Esophagus muscularis mucosa (tissue), 4 donors: ENCODE measurements around the gene ADCYAP1R1. TPM values are rescaled to one million over a fixed set of nuclear protein-coding genes. Genes with fewer than 3 reads are reported as not detected.
"Not testable (repeated sequence)": the region's sequence is repeated elsewhere in the genome, so short reads cannot be mapped to it uniquely, and the experiment has no call there.

Experiments
- DNase-seq: peaks from one replicate; pipeline ENCODE4 v3.0.0-alpha.2; 2017; ENCODE audit errors: extremely low spot score
- H3K27ac ChIP-seq, 4 donors: fragments of 200-600 bp; sonication (generic); replicated peaks in 1 of 4; 1 replicate in 3 of 4; 2 replicates in 1 of 4; pipeline ENCODE4 v1.5.1; 2016 to 2019; ENCODE audit warnings: mild to moderate bottlenecking in 1 of 4
- H3K27me3 ChIP-seq, 4 donors: fragments of 200-600 bp; sonication (generic); one replicate each; pipeline versions ENCODE4 v1.5.1 to v1.6.0; 2016 to 2019
- H3K36me3 ChIP-seq, 4 donors: fragments of 200-600 bp; sonication (generic); one replicate each; pipeline ENCODE4 v1.5.1; 2016 to 2019
- H3K4me1 ChIP-seq, 4 donors: fragments of 200-600 bp; sonication (generic); one replicate each; pipeline ENCODE4 v1.5.1; 2016 to 2019
- H3K4me3 ChIP-seq, 4 donors: fragments of 200-600 bp; sonication (generic); 1 replicate in 2 of 4; 2 replicates in 2 of 4; pipeline ENCODE4 v1.5.1; 2016 to 2019; ENCODE audit warnings: mild to moderate bottlenecking in 4 of 4, moderate library complexity in 1 of 4
- H3K9me3 ChIP-seq, 4 donors: fragments of 200-600 bp; sonication (generic); 1 replicate in 3 of 4; 2 replicates in 1 of 4; pipeline ENCODE4 v1.5.1; 2016 to 2019
- CTCF ChIP-seq, 3 experiments: fragments of 200-600 bp in 2 of 3; fragments of 450-650 bp in 1 of 3; sonication (generic) in 2 of 3; IDR thresholded peaks; one replicate each; pipeline ENCODE4 v1.5.1; 2017 to 2019; ENCODE audit warnings: antibody characterized with exemption in 3 of 3, mild to moderate bottlenecking in 2 of 3, moderate library complexity in 1 of 3
- EP300 ChIP-seq: sonication (generic); formaldehyde crosslinking; IDR thresholded peaks from one replicate; pipeline ENCODE4 v1.6.1; 2017; ENCODE audit warnings: antibody characterized with exemption
- POLR2A ChIP-seq: fragments of 450-650 bp; IDR thresholded peaks from one replicate; pipeline ENCODE4 v1.6.1; 2017; ENCODE audit warnings: antibody characterized with exemption, moderate library complexity, mild to moderate bottlenecking, low read depth
- POLR2AphosphoS5 ChIP-seq, 2 donors: sonication (generic); formaldehyde crosslinking; IDR thresholded peaks; one replicate each; pipeline ENCODE4 v1.6.1; 2017; ENCODE audit warnings: antibody characterized with exemption in 2 of 2
- WGBS: methylation state at CpG from one replicate; pipeline ENCODE4 v1.1.5; 2018; 5-methylcytosine and 5-hydroxymethylcytosine counted together
- intact Hi-C: fragments of 100-400 bp; cut with DNase I; formaldehyde crosslinking; loops from one replicate; pipeline ENCODE4 v1.15.1; 2023
- small RNA-seq, 3 donors: library from RNA; depleted of rRNA; stranded (forward); fragments of <200 nt; gene quantifications; one replicate each; pipeline ENCODE3, GENCODE V24; 2016
- total RNA-seq, 4 donors: library from RNA; depleted of rRNA; stranded (reverse); fragments of >200 nt; gene quantifications; one replicate each; pipeline versions ENCODE4 v1.1.0 to v1.2.1, GENCODE V29; 2016

ADCYAP1R1 gene
- total RNA-seq, 4 donors from 2014 or later = 10.2 to 35.3 (median 25.7) TPM

GRCh38 chr7:31146538-31146937 lies 94.4 kb downstream of the ADCYAP1R1 start:
- intact Hi-C loops = no loop called here
- no peaks in the 10 kb centered on the region for H3K36me3 ChIP-seq
- WGBS = 94% methylated on average over 4 of the region's 4 CpGs
- no peak for TF ChIP-seq EP300
- TF ChIP-seq CTCF (IDR thresholded peaks at IDR 0.05) = no peak
- no peak for TF ChIP-seq POLR2AphosphoS5 (IDR thresholded peaks at IDR 0.05)
- no peak for TF ChIP-seq POLR2A
- H3K27ac ChIP-seq = no peak overlapping the region
- no peaks in the 10 kb centered on the region for H3K9me3 ChIP-seq
- no peaks in the 10 kb centered on the region for H3K4me1 ChIP-seq
- H3K27me3 ChIP-seq = peaks cover 0 to 17% (median 0%) of the 10 kb centered on the region in 4 donors
- no peak for DNase-seq
- H3K4me3 ChIP-seq = no peak overlapping the region

- 58% methylated on average over 2 of the region's 2 CpGs for WGBS
- H3K27me3 ChIP-seq = no peaks in the 10 kb centered on the region
- no peak for DNase-seq
- no peaks in the 10 kb centered on the region for H3K36me3 ChIP-seq
- H3K4me1 ChIP-seq = no peaks in the 10 kb centered on the region
- no peak overlapping the region for H3K4me3 ChIP-seq
- intact Hi-C loops = no loop called here
- H3K27ac ChIP-seq = no peak overlapping the region
- H3K9me3 ChIP-seq = peaks cover 0 to 10% (median 0%) of the 10 kb centered on the region in 4 donors
- no peak for TF ChIP-seq CTCF (IDR thresholded peaks at IDR 0.05)
Measured at GRCh38 chr7:31151849-31152248, 99.7 kb downstream of the ADCYAP1R1 start.

- H3K4me3 ChIP-seq, H3K27me3 ChIP-seq, H3K36me3 ChIP-seq, H3K27ac ChIP-seq, H3K9me3 ChIP-seq, intact Hi-C loops, DNase-seq, H3K4me1 ChIP-seq: not testable (repeated sequence)
- 96% methylated on average over 5 of the region's 20 CpGs for WGBS
Measured at GRCh38 chr7:31153318-31153717, 101.2 kb downstream of the ADCYAP1R1 start.

GRCh38 chr7:31160941-31161340 lies 108.8 kb downstream of the ADCYAP1R1 start:
- 55% methylated on average over 5 of the region's 5 CpGs for WGBS
- no peaks in the 10 kb centered on the region for H3K4me1 ChIP-seq
- H3K9me3 ChIP-seq = no peaks in the 10 kb centered on the region
- TF ChIP-seq POLR2AphosphoS5 (IDR thresholded peaks at IDR 0.05) (no peak), CTCF (IDR thresholded peaks at IDR 0.05) (no peak), POLR2A (no peak), EP300 (no peak)
- no peak overlapping the region for H3K4me3 ChIP-seq
- no peak for DNase-seq
- H3K27me3 ChIP-seq = peaks cover 0 to 10% (median 0%) of the 10 kb centered on the region in 4 donors
- no peak overlapping the region for H3K27ac ChIP-seq
- no peaks in the 10 kb centered on the region for H3K36me3 ChIP-seq
- intact Hi-C loops = no loop called here

Small RNA genes lying within 50 kb of the gene (small RNA-seq; reads per million reads assigned to genes)
- 0 reads per million in 3 donors for gene AC006466.1

Other genes starting within 250 kb of the ADCYAP1R1 start
- gene AQP1, start 140.5 kb upstream of the ADCYAP1R1 start, total RNA-seq = 100 to 1,000 TPM; 362 to 578 (median 513) TPM
- gene GHRHR, start 88.4 kb upstream of the ADCYAP1R1 start, total RNA-seq = not detected